CD4-positive, alpha-beta T cell treated with Interleukin-17A for 4 hours (primary cell): ENCODE data around the gene ATG10.
"Not testable (repeated sequence)": the region's sequence is repeated elsewhere in the genome, so short reads cannot be mapped to it uniquely, and the experiment has no call there.

Experiments
- DNase-seq: peaks from one replicate; pipeline ENCODE4 v3.0.0-alpha.2; 2020; ENCODE audit warnings: mixed read lengths

ATG10 gene

GRCh38 chr5:82058710-82059109, 86.9 kb downstream of the ATG10 start:
- no peak for DNase-seq

- DNase-seq: no peak
Observed at GRCh38 chr5:82066791-82067190, 95.0 kb downstream of the ATG10 start.

DNA sequence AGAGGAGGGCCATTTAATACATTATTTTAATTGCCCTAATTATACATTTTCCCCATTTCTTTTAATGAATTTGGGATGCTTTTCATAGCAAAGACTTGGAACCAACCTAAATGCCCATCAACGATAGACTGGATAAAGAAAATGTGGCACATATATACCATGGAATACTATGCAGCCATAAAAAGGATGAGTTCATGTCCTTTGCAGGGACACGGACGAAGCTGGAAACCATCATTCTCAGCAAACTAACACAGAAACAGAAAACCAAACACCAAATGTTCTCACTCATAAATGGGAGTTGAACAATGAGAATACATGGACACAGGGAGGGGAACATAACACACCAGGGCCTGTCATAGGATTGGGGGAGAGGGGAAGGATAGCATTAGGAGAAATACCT, 96.2 kb downstream of the ATG10 start:
- DNase-seq: not testable (repeated sequence)

DNA sequence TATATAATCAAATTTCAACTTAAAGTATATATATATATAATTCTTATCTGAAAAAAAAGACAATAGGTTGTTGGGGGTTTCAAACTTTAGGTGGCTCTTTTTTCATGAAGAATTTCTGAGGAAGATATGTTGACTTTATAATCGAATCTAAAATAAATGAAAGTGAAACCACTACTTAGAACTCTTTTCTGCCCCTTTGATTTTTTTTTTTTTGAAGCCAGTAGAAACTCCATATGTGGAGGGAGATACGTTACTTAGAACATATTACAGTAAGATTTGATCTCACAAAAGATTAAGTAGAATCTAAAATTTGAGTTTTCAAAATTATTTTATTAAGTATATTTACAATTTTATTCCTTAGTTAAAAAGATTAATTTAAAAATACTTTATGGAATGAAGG, 96.9 kb downstream of the ATG10 start:
- no peak for DNase-seq

DNA sequence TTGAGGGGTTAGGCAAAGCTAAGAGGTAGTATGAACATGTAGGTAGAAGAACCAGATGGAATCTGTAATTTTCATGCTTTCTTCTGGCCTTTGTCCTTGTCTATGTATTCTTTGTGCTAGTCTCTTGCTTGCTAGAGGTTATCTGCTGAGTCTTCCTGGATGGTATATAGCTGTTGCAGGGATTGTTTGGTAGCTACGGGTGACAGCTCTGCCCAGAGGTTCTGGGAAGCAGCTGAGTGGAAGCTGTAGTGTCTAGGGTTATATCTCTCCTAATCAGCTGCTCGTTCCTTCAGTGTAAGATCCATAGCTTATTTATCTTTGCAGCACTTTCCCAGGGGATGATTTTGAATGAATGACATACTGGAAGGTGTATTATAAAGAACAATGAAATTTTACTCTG, 100.3 kb downstream of the ATG10 start:
- no peak for DNase-seq

GRCh38 chr5:82073179-82073578, 101.4 kb downstream of the ATG10 start:
- DNase-seq: no peak

GRCh38 chr5:82074950-82075349, 103.1 kb downstream of the ATG10 start:
- DNase-seq: no peak

- DNase-seq: no peak
Observed at GRCh38 chr5:82077496-82077895, 105.7 kb downstream of the ATG10 start.

DNA sequence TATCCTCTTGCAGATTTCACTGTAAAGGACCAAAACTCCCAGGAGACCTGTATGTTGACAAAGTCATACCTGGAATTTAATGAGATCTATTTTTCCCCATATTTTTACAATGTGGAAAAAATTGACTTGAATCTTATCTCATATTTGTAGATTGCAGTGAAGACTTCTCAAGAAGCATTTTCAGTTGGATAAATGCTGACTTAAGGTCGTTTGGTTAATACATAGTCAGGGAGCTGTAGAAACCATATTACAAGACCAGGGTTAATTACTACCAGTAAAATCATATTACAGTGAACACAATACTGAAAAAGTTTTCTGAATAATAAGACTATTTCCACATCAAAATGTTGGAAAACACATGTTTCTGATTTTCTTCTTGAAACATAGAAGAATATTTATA, 119.8 kb downstream of the ATG10 start:
- DNase-seq: no peak

GRCh38 chr5:82095536-82095935, 123.7 kb downstream of the ATG10 start:
- no peak for DNase-seq

- DNase-seq: no peak
Observed at GRCh38 chr5:82096249-82096648, 124.4 kb downstream of the ATG10 start.

DNA sequence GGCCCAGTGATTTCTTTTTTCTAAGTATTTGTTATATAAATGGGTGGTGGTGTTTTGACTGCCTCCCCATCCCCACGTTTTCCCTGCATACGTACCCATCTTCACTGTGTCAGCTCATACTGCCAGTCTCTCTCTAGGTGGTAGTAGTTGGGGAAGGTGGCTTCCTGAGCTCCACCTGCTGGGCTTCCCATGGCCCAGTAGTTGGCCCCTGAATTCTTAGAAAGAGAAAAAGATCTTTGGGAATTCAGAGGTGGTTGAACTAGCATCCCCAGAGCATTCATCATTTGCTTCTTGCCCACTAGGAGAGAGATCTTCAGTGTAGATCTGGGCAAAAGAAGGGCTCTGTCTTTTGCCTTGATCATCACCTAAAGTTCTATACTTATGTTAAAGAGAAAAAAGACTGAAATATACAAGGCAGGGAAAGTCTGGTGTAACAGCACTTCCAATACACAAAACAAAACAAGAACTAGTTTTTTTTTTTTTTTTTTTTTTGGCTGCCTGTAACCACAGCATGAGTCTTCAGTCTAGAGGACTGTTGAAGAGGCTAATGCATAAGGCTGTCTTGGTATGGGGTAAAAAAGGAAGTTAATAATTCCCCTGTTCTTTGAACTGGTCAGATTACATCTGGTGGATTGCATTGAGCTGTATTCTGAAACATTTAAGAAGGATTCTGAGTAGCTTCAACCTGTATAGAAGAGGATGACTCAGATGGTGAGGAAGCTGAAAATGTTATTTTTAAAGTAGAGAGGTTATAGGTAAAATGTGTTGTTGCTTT, 128.7 kb downstream of the ATG10 start:
- no peak for DNase-seq

DNA sequence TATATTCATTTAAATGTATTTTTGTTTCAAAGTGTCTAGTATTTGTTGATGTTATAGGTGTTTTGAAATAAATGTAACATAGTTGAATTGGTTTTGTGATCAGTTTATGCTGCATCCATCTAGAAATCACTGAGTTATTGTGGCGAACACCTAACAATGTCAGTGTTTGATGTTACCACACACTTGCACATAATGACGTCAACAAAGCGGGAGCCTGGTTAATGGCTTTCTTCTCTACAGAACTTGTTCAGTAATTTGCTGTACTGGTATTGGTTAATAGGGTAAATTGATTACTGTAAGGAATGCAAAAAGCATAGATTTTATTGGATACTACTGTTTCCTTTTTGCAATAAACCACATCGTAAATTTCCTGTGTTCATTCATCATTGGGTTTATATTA, 133.0 kb downstream of the ATG10 start:
- DNase-seq: no peak

DNA sequence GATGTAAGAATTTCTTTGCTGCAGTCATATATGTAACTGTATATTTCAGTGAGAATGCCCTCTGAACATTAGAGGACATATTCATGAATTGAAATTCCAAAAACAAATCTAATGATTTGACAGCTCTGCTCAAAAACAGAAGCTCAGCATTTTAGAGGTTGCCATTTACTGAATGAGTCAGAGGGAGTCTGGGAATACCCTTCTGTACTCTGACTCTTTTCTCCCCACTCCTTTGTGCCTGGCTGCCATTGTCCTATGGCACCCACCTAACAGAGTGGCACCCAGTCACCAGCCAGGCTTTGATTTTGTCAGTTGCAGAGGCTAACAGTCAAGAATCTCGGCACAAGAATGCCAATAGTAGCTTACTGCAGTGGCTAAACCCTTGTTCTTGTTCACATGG, 133.6 kb downstream of the ATG10 start:
- no peak for DNase-seq

DNA sequence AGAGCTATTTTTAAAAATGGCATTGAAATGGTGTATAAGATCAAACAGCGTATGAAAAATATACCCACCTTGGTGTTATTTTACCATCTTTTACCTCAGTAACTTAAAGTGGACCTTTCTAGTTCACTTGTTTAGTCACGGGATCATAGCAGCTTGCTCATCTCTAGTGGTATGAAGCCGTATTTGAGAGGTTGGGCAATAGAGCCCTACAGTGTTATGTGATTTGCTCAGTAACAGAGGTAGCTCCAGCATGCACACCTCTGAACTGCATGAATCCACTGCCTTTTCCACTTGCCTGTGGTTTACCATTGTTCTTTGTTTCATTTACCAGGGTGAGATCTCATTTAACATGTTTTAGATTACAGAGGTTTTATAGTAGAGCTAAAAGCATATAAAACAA, 134.4 kb downstream of the ATG10 start:
- DNase-seq: no peak

- no peak for DNase-seq
Observed at GRCh38 chr5:82106756-82107155, 134.9 kb downstream of the ATG10 start.

DNA sequence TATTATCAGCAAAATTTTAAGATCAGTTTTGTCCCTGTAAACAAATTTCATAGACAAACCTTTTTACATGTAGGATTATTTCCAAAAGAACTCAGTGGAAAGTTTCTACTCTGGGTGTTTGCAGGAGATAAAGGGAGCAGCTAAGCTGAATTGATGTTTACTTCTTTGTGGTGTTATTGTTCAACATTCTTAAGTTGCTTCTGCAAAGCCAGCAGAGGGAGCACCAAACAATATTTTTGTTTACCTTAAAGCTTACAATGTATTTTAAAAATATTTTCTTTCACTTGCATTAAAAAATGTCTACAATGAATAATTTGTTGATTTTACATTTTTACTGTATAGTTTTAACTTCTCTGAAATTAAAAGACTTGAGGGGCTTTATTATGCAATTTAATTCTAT, 135.4 kb downstream of the ATG10 start:
- DNase-seq: no peak

DNA sequence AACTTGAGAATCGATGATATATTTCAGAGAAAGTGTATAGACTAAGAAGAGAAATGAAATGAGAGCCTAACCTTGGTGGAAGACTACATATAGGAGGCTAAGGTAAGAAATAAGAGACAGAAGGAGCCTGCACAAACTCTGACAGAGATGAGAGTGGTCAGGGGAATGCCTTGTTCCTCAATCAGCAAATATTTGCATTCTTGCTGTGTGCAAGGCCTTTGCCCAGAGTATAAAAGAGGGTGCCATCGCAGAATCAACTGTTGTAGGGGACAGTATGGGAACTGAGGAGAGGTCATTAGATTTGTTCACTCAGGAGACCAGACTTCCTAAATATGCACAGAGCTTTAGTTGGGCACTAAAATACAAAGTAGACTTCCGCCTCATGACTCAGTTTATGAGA, 137.2 kb downstream of the ATG10 start:
- no peak for DNase-seq

GRCh38 chr5:82109915-82110314, 138.1 kb downstream of the ATG10 start:
- not testable (repeated sequence) for DNase-seq

GRCh38 chr5:82111191-82111590, 139.4 kb downstream of the ATG10 start:
- no peak for DNase-seq

- no peak for DNase-seq
Observed at GRCh38 chr5:82115858-82116257, 144.0 kb downstream of the ATG10 start.

- no peak for DNase-seq
Observed at GRCh38 chr5:82119889-82120288, 148.1 kb downstream of the ATG10 start.

- no peak for DNase-seq
Observed at GRCh38 chr5:82129723-82130285, 158.0 kb downstream of the ATG10 start.

DNA sequence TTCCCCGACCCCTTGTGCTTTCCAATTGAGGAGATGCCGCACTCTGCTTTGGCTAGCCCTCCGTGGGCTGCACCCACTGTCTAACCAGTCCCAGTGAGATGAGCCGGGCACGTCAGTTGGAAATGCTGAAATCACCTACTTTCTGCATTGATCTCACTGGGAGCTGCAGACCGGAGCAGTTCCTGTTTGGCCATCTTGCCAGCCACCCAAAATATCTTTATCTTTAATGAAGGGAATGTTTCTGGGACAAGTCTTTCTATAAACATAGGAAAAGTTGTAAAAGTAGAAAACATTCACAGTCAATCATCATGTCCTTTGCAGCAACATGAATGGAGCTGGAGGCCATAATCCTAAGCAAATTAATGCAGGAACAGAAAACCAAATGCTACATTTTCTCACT, 158.8 kb downstream of the ATG10 start:
- DNase-seq: no peak

- no peak for DNase-seq
Observed at GRCh38 chr5:82137205-82137604, 165.4 kb downstream of the ATG10 start.
